ENCODE results near the gene ZMYND11. TPM values are rescaled to one million over a fixed set of nuclear protein-coding genes. Genes with fewer than 3 reads are reported as not detected.

ZMYND11 gene
- total and polyA plus RNA-seq, 8 donors = 20.5 to 51.4 (median 38.6) TPM

GRCh38 chr10:200405-200804, 65.2 kb downstream of the ZMYND11 start:
- intact Hi-C loops (cut with DNase I) = no loop called here
- Histone ChIP-seq H3K4me3 (no peak overlapping the region), H3K27me3 (no peaks in the 10 kb centered on the region), H3K27ac (no peak overlapping the region), H3K9me3 (no peaks in the 10 kb centered on the region), H3K36me3 (no peaks in the 10 kb centered on the region), H3K4me1 (peaks cover 4 to 12% (median 6%) of the 10 kb centered on the region in 3 donors)
- no peak for TF ChIP-seq CTCF (IDR thresholded peaks at IDR 0.05)
- ATAC-seq (no peak), DNase-seq (no peak), FAIRE-seq (no peak)
- 83 to 97% methylated on average over 1 of the region's 1 CpG for WGBS, 2 donors

DNA sequence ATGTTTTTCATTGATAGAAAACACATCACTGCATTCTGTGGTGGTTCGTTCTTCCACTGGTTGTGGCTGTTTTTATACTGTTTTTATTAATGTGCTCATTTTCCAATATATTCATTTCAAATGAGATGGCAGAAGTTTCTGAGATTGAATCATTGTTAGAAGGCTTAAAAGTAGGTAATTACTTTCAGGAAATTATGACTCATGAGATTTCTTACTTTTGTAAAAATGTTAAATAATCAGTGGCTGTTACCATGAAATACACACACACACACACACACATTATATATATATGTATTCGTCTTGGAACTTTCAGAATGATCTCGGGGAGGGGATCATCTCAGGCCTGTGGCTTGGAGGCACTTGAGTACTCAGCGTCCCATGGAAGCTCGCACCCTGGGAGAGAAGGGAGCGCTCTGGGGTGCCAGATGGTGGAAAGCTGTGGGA, 66.1 kb downstream of the ZMYND11 start:
- no peak for DNase-seq
- H3K9me3 ChIP-seq = no peaks in the 10 kb centered on the region
- intact Hi-C loops (cut with DNase I) = no loop called here
- H3K4me1 ChIP-seq = peaks cover 4 to 12% (median 6%) of the 10 kb centered on the region in 3 donors
- H3K36me3 ChIP-seq = no peaks in the 10 kb centered on the region
- FAIRE-seq = no peak
- no peak for TF ChIP-seq CTCF (IDR thresholded peaks at IDR 0.05)
- 95 to 97% methylated on average over 6 of the region's 6 CpGs for WGBS, 2 donors
- H3K4me3 ChIP-seq = no peak overlapping the region
- ATAC-seq = no peak
- H3K27me3 ChIP-seq = no peaks in the 10 kb centered on the region
- H3K27ac ChIP-seq = no peak overlapping the region

- Histone ChIP-seq H3K4me3 (no peak overlapping the region), H3K27ac (no peak overlapping the region), H3K36me3 (peaks cover 0 to 5% (median 0%) of the 10 kb centered on the region in 3 donors), H3K27me3 (no peaks in the 10 kb centered on the region), H3K9me3 (no peaks in the 10 kb centered on the region), H3K4me1 (peaks cover 0 to 6% (median 4%) of the 10 kb centered on the region in 3 donors)
- no peak for TF ChIP-seq CTCF (IDR thresholded peaks at IDR 0.05)
- ATAC-seq (no peak), FAIRE-seq (no peak), DNase-seq (no peak)
- intact Hi-C loops (cut with DNase I) = no loop called here
- WGBS, 2 donors = 95 to 96% methylated on average over 4 of the region's 4 CpGs
Observed at GRCh38 chr10:208616-209015, 73.4 kb downstream of the ZMYND11 start.

- no peaks in the 10 kb centered on the region for H3K27me3 ChIP-seq
- no peak overlapping the region for H3K4me3 ChIP-seq
- DNase-seq = no peak
- no peak for ATAC-seq
- no peak for TF ChIP-seq CTCF (IDR thresholded peaks at IDR 0.05)
- H3K36me3 ChIP-seq = peaks cover 0 to 5% (median 0%) of the 10 kb centered on the region in 3 donors
- intact Hi-C loops (cut with DNase I) = no loop called here
- H3K9me3 ChIP-seq = no peaks in the 10 kb centered on the region
- FAIRE-seq = no peak
- H3K27ac ChIP-seq = no peak overlapping the region
- WGBS, 2 donors = 89 to 92% methylated on average over 6 of the region's 6 CpGs
- peaks cover 0 to 6% (median 0%) of the 10 kb centered on the region in 3 donors for H3K4me1 ChIP-seq
Observed at GRCh38 chr10:209357-209756, 74.1 kb downstream of the ZMYND11 start.

DNA sequence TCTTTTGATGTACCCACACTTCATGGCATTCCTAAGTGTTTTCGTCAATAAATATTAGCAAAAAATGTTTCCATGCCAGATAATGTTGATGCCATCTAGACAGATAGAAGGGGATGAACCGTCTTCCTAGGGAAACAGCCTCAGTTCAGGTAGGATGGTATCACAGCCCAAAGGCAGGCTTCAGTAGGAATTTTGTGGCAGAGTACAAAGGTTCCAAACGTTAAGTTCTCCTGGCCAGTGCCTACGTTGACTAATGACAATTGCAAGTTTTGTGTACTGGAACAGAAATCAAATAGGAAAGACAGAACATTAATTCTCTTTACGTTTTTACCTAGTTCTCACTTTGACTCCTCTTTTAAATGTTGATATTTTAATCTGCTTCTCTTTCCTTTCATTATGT, 75.0 kb downstream of the ZMYND11 start:
- TF ChIP-seq CTCF (IDR thresholded peaks at IDR 0.05) = no peak
- DNase-seq = no peak
- H3K27me3 ChIP-seq = no peaks in the 10 kb centered on the region
- H3K9me3 ChIP-seq = no peaks in the 10 kb centered on the region
- FAIRE-seq = no peak
- H3K27ac ChIP-seq = no peak overlapping the region
- intact Hi-C loops (cut with DNase I) = no loop called here
- peaks cover 0 to 5% (median 0%) of the 10 kb centered on the region in 3 donors for H3K36me3 ChIP-seq
- WGBS, 2 donors = 77 to 83% methylated on average over 5 of the region's 5 CpGs
- no peak overlapping the region for H3K4me3 ChIP-seq
- ATAC-seq = no peak
- H3K4me1 ChIP-seq = no peaks in the 10 kb centered on the region

Measured in pancreas (tissue), 10 donors.